ENCODE measurements around the gene CPXM2. TPM values are rescaled to one million over a fixed set of nuclear protein-coding genes. Genes with fewer than 3 reads are reported as not detected.

The CPXM2 gene
- total and polyA plus RNA-seq, 9 of the 15 experiments (the other 6 are each of a cell fraction or from before 2014, with no cell fraction given) = not detected

- H3K36me3 ChIP-seq (ENCODE audit: control insufficient read depth, insufficient read depth, low read length) = no peaks in the 10 kb centered on the region
- no peak overlapping the region for H3K4me2 ChIP-seq (ENCODE audit: insufficient read depth, low read length)
- H3K27ac ChIP-seq (ENCODE audit: extremely low read depth, low read depth, low read length) = no peak overlapping the region
- FAIRE-seq = no peak
- CTCF ChIA-PET (ENCODE audit: low intra/inter-chr PET ratio) = no interaction called here
- 0% methylated on average over 4 of the region's 6 CpGs for WGBS (ENCODE audit: insufficient coverage, low coverage, missing lambda C conversion rate)
- H4K20me1 ChIP-seq (replicated peaks; ENCODE audit: control insufficient read depth, insufficient read depth, low read length) = no peaks in the 10 kb centered on the region
- DNase-seq (ENCODE audit: extremely low read depth in 1 of 4, low spot score in 3 of 4) = no peak
- no peak for ATAC-seq
- H3K9me1 ChIP-seq (ENCODE audit: control insufficient read depth, insufficient read depth, low read length) = no peaks in the 10 kb centered on the region
- H3K9ac ChIP-seq (ENCODE audit: insufficient read depth in 1 of 2, low read depth in 2 of 2, low read length in 2 of 2) = no peak overlapping the region
- H3K79me2 ChIP-seq (ENCODE audit: control insufficient read depth, insufficient read depth, low read length) = no peaks in the 10 kb centered on the region
- no peak for TF ChIP-seq ZBTB7A (IDR thresholded peaks at IDR 0.05; ENCODE audit: borderline replicate concordance, control insufficient read depth, low read depth, low read length)
- no peak for TF ChIP-seq ZNF644 (tag; IDR thresholded peaks at IDR 0.05; ENCODE audit: low read depth)
- TF ChIP-seq FUS (optimal IDR thresholded peaks at IDR 0.05; ENCODE audit: low read depth, low read length) = no peak
- no peak for TF ChIP-seq ZNF384 (IDR thresholded peaks at IDR 0.05; ENCODE audit: low read depth, low read length)
- TF ChIP-seq TEAD2 (tag; IDR thresholded peaks at IDR 0.05) = no peak
- TF ChIP-seq CTBP1 (IDR thresholded peaks at IDR 0.05; ENCODE audit: borderline replicate concordance) = no peak
- TF ChIP-seq FOXM1 (IDR thresholded peaks at IDR 0.05; ENCODE audit: low read depth) = no peak
- no peak for TF ChIP-seq FOXM1 (CRISPR knock-in tag; IDR thresholded peaks at IDR 0.05; ENCODE audit: low read depth)
- TF ChIP-seq ZNF12 (CRISPR knock-in tag; IDR thresholded peaks at IDR 0.05) = no peak
- no peak overlapping the region for H2AFZ ChIP-seq (ENCODE audit: low read depth, low read length)
- in situ Hi-C loops (cut with MboI) = no loop called here
- no peaks in the 10 kb centered on the region for H3K9me3 ChIP-seq (replicated peaks; ENCODE audit: control insufficient read depth, insufficient read depth, low read depth, low read length)
- no TSS peak for BruUV-seq (replicated peaks)
- POLR2A ChIA-PET = no interaction called here
- no peaks in the 10 kb centered on the region for H3K4me1 ChIP-seq (replicated peaks in 1 of 2; ENCODE audit: control insufficient read depth in 2 of 2, insufficient read depth in 2 of 2, low read length in 2 of 2)
- no peaks in the 10 kb centered on the region; a peak in 1 of 5 replicates for H3K27me3 ChIP-seq (ENCODE audit: control insufficient read depth in 2 of 2, insufficient read depth in 2 of 2, low read length in 2 of 2)
- intact Hi-C loops (cut with micrococcal nuclease) = no loop called here
- no peak overlapping the region for H3K4me3 ChIP-seq
Measured at GRCh38 chr10:123885406-123886170, 6.0 kb downstream of the CPXM2 start.

Data from K562 (cell line).